Fibroblast of mammary gland (primary cell): Measurements from ENCODE around the gene POU2F3.

Experiments used
- DNase-seq: peaks from one replicate; pipeline ENCODE4 v3.0.0-alpha.2; 2010; ENCODE audit warnings: low read depth
- H3K4me3 ChIP-seq: 2 replicates; pipeline ENCODE4 v1.5.1; 2011; ENCODE audit warnings: low read depth, mild to moderate bottlenecking, low read length, moderate library complexity; ENCODE audit not compliant: control insufficient read depth
- CTCF ChIP-seq: conservative IDR thresholded peaks from 2 replicates; pipeline ENCODE4 v1.5.1; 2011; ENCODE audit warnings: low read depth, low read length, inconsistent platforms; ENCODE audit not compliant: control insufficient read depth, insufficient read depth

The POU2F3 gene

DNA sequence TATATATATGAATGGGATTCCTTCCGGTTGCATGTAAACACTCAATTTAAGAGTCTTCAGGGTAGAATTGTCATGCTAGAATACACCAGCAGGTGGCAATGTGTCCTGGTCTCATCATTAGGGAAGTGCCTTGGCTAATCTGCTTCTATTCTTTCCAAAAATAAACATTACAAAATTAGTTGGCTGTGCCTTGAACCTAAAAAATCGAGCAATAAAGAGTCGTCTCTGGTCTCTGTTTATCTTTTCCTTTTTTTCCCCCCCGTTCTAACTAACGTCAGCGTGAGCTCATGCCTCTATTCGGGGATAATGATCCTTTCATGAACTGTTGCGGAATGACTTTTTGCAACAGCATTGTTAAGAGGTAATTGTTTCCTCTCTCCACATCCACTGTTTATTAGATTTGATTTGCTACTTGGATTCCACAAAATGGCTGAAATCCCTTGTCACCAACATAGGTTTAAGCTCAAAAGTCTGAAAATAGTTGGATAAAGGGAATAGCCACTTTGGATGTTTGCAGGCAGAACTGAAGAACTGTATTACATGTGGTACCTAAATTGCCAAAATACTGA, 95.0 kb downstream of the POU2F3 start:
- peak; percentile 72 for TF ChIP-seq CTCF
- peak; percentile 93 for DNase-seq
- H3K4me3 ChIP-seq: peak overlapping the region; percentile 65

GRCh38 chr11:120335556-120335907, 95.6 kb downstream of the POU2F3 start:
- TF ChIP-seq CTCF: no peak
- DNase-seq: no peak
- H3K4me3 ChIP-seq: peak overlapping the region; percentile 65

DNA sequence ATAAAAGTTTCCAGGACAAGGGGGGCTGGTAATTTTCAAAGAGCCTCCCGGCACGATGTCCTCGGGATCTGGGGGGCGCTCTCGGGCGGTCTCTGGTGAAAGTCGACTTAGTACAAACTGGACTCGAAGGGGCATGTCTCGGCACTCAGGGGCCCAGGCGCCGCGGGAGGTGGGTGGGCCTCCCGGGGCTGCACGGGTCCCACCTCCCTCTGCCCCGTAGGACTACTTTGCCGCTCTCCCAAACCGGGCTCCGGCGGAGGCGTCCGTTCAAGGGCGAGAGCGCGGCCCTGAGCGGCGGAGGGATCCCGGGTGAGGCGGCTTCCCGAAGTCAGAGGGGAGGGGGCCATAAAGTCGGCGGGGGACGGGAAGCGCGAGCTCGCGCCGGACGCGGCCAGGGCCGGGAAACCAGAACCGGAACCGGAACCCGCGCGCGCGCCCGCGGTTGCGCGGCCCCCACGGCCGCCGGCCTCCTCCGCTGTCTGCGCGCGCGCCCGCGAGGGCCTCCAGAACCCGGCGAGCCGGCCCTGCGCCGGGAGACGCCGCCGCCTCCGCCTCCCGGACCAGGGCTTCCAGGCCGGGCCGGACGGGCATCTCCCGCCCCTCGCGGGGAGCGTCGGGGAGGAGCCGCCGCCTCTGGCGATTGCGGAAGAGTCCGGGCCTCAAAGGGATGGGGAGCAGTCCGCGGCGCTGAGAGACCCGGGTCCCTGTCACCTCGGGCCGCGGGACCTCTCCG, 96.1 kb downstream of the POU2F3 start, which contains the start of gene ARHGEF12:
Gene ARHGEF12, plus strand, starts transcription at position 506 of the 733 bp plus-strand sequence. CDS start 831 bp downstream, outside the sequence.
- DNase-seq: peak; percentile 96
- peak; percentile 25 for TF ChIP-seq CTCF
- peak within 1 kb of the TSS; percentile 91 for H3K4me3 ChIP-seq

- DNase-seq: peak; percentile 33
- TF ChIP-seq CTCF: no peak
Observed at GRCh38 chr11:120336641-120337354, 96.9 kb downstream of the POU2F3 start.

GRCh38 chr11:120337355-120338106, 97.6 kb downstream of the POU2F3 start:
- TF ChIP-seq CTCF: no peak
- H3K4me3 ChIP-seq: peak overlapping the region; percentile 91
- peak; percentile 28 for DNase-seq

More at GRCh38 chr11:120336641-120337354, 96.9 kb downstream of the POU2F3 start:
- H3K4me3 ChIP-seq: peak overlapping the region; percentile 91
